Choroid plexus epithelial cell (primary cell): ENCODE data around the gene PPP1R14C.
A peak's percentile ranks its signal among the peaks of the same experiment; 100 is the strongest.

Experiments
- DNase-seq: peaks from one replicate; pipeline ENCODE4 v3.0.0-alpha.2; 2010; ENCODE audit warnings: low read depth
- H3K4me3 ChIP-seq: 2 replicates; pipeline ENCODE4 v1.5.1; 2011; ENCODE audit warnings: low read depth, mild to moderate bottlenecking, control low read depth, low read length, moderate library complexity
- TF ChIP-seq, protein P1 (sequence below): conservative IDR thresholded peaks from 2 replicates; pipeline ENCODE4 v1.5.1; 2011; ENCODE audit warnings: low read depth, mild to moderate bottlenecking, control low read depth, inconsistent platforms, low read length, moderate library complexity

The PPP1R14C gene

DNA sequence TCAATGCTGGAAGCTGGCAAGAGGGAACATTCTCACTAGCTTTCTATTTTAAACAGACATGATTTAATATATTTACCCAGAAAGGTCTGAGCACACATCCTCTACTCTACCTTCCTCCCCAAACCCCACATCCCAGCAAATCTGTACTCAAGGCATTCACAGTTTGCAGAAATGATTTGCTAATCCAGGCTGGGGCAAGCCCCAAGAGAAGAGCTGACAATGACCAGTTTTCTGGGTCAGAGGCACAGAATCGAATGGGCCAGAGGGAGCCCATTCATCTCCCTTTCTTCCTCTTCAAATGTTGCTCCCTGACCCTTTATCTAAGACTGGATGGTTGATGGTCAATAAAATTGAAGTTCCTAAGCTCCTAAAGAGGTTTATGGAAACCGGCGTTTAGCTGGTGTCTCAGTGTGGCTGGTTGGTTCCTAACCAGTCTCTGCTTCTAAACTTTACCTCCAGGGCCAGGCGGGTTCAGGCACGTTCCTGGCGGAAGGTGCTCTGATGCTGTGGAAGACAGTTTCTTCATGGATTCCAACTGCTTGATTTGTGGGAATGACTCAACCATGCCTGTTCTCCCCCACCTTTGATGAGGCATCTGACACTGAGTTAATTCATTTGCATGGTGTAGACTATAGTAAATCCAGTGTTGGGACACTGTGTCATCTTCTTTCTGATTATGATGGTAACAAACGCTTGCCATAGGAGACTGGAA lies 129.6 kb downstream of the PPP1R14C start:
- H3K4me3 ChIP-seq, result no peak overlapping the region
- TF ChIP-seq, protein P1, sequence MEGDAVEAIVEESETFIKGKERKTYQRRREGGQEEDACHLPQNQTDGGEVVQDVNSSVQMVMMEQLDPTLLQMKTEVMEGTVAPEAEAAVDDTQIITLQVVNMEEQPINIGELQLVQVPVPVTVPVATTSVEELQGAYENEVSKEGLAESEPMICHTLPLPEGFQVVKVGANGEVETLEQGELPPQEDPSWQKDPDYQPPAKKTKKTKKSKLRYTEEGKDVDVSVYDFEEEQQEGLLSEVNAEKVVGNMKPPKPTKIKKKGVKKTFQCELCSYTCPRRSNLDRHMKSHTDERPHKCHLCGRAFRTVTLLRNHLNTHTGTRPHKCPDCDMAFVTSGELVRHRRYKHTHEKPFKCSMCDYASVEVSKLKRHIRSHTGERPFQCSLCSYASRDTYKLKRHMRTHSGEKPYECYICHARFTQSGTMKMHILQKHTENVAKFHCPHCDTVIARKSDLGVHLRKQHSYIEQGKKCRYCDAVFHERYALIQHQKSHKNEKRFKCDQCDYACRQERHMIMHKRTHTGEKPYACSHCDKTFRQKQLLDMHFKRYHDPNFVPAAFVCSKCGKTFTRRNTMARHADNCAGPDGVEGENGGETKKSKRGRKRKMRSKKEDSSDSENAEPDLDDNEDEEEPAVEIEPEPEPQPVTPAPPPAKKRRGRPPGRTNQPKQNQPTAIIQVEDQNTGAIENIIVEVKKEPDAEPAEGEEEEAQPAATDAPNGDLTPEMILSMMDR, result no peak
- DNase-seq, result no peak

DNA sequence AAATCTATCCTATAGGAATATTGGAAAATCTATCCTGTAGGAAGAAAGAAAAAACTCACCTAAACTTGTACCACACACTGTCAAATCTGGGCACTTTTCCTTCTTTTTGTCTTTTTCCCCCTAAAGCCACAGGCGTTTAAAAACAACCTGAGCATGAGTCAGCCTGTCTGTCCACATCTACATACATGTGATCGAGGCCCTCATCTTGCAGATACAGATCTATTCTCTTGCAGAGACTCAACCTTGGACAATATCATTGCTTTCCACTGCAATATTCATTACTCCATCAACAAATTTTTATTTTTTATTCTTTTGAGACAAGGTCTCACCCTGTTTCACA lies 130.1 kb downstream of the PPP1R14C start:
- TF ChIP-seq, protein P1, result no peak
- no peak for DNase-seq

DNA sequence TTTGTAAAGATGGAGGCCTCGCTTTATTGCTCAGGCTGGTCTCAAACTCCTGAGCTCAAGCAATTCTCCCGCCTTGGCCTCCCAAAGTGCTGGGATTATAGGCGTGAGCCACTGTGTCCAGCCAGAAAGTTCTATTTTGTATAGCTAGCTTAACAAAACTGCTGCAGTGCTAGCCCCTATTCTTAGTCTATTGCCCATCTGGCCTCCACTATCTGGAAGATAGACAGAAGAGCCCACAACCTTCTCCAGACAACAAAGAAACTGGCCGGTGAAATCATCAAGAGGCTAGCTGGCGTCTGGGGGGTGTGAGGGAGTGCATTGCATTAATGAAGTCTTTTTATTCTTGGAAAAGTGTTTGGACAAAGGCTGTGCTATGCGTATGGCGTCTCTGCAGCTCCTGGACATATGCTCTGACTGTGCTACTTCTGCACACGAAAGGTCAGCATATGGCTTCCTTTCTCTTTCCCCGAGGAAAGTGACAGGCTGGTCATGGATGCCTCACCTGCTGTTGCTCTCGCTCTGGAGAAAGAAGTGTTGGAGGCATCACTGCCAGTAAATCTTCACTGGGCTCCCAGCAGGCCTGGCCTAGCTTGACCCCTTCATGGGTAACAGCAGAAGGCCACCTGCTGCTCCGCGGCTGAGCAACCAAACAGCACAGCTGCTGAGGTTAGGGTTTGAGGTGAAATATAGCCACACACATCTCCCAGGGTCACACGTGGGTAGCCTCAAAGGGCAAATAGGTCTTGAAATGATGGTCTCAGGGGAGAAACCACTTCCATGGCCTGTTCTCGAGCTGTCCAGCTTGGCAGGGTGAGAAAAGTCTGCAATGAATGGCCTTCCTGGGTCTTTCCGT lies 130.8 kb downstream of the PPP1R14C start:
- TF ChIP-seq, protein P1, result no peak
- DNase-seq, result peak; percentile 74
- H3K4me3 ChIP-seq, result no peak overlapping the region

More for the DNA sequence above, 130.1 kb downstream of the PPP1R14C start:
- no peak overlapping the region for H3K4me3 ChIP-seq

DNA sequence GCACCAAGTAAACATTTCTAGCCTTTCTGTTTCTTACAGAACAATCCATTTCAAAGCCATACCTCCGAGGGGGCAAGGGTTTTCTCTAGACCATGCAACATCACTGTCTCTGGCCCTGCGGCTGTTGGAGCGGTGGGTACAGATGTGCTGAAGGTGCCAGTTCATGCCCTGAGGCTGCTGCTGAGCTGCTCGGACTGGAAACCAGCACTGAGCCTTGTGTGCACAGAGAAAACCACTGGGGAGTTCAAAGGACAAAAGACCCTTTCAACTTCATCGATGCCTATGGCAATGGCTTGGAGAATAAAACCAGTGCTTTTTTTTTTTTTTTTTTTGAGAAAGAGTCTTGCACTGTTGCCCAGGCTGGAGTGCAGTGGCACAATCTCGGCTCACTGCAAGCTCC lies 132.6 kb downstream of the PPP1R14C start:
- no peak for DNase-seq
- no peak overlapping the region for H3K4me3 ChIP-seq
- TF ChIP-seq, protein P1, result no peak

DNA sequence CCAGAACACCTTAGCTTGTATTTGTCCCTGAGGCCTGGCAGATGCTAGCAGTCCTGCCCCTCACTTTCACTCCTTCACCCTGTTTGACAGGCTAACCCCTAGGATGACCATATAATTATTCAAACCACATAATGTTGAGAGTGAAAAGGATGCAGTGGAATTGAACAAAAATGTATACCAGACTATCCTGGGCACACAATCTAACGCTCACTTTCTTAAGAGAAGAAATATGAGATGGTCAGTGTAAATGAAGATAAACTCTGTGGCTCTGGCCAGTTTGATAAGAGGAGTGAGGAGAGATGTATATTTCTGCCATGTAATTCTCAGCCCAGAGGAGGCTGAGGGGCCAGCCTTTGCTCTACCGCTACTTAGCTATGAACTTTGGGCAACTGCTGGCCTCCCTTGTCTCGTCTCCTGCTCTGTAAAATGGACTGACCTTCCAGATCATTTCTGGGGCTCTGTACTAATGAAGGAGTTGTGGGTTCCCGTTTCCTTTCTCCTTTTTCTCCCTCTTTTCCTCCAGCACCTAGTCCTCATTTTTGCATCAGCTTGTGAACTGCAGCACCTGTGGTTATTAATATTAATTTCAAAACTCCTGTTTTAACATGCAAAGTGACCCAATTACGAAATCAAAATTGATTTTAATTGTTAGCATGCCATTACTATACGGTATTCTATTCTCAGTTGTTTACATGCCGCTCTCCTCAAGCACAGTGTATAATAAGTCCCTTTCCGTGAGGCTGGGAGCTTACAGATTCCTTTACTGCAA lies 133.5 kb downstream of the PPP1R14C start:
- H3K4me3 ChIP-seq, result no peak overlapping the region
- no peak for DNase-seq
- TF ChIP-seq, protein P1, result no peak

DNA sequence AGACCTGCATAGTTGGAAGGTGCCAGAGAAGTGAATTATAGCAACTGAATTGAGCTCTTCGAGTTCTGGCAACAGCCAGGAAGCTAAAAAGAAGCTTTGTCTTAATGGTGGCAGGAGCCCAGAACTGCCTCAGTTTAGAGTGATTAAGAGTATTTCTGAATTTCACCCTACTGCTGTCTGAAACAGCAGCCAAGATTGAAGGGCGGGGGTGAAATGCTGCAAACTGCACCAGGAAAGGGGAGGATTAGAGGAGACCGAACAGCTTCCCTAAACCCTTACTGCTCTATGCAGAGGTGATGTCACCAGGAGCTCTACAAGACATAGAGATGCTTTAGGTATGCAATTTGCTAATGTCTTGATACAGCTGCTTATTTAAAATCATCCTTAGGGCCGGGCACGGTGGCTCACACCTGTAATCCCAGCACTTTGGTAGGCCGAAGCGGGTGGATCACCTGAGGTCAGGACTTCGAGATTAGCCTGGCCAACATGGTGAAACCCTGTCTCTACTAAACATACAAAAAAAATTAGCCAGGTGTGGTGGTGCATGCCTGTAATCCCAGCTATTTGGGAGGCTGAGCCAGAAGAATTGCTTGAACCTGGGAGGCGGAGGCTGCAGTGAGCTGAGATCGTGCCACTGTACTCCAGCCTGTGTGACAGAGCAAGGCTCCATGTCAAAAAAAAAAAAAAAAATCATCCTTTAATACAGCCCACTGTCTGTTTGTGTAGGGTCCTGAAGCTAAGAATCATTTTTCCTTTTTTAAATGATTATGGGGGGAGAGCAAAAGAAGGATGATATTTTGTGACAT lies 134.3 kb downstream of the PPP1R14C start:
- TF ChIP-seq, protein P1, result no peak
- no peak overlapping the region for H3K4me3 ChIP-seq
- DNase-seq, result no peak
